HUDEP-2 (cell line): ENCODE measurements around the gene CTNNA2.
A peak's percentile ranks its signal among the peaks of the same experiment; 100 is the strongest.

ENCODE experiments used
- DNase-seq, 76 experiments: peaks; one replicate each; lab custom pipeline; 2025; ENCODE audit not compliant: unreplicated experiment in 76 of 76; lab: John Stamatoyannopoulos, UW

The CTNNA2 gene

GRCh38 chr2:80300954-80301353 is 788.1 kb downstream of the CTNNA2 start:
- DNase-seq, result no peak

DNA sequence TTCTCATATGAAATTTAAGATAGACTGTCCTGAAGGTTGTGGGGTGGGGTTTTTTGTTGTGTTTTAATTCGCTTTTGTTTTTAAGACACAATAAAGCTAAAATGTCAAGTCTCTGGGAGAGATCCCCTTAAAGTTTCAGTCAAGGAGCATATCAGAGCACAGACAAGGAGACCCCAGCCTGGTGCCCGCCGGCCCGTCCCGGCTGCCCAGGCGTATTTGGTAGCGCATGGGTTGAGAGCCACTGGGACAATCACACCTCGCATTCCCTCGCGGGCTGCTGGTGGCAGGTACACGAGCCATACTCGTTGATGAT is 789.1 kb downstream of the CTNNA2 start:
- no peak for DNase-seq

GRCh38 chr2:80302314-80303005 is 789.6 kb downstream of the CTNNA2 start:
- no peak for DNase-seq

- no peak for DNase-seq
These were observed 790.4 kb downstream of the CTNNA2 start for GRCh38 chr2:80303006-80303908.

DNA sequence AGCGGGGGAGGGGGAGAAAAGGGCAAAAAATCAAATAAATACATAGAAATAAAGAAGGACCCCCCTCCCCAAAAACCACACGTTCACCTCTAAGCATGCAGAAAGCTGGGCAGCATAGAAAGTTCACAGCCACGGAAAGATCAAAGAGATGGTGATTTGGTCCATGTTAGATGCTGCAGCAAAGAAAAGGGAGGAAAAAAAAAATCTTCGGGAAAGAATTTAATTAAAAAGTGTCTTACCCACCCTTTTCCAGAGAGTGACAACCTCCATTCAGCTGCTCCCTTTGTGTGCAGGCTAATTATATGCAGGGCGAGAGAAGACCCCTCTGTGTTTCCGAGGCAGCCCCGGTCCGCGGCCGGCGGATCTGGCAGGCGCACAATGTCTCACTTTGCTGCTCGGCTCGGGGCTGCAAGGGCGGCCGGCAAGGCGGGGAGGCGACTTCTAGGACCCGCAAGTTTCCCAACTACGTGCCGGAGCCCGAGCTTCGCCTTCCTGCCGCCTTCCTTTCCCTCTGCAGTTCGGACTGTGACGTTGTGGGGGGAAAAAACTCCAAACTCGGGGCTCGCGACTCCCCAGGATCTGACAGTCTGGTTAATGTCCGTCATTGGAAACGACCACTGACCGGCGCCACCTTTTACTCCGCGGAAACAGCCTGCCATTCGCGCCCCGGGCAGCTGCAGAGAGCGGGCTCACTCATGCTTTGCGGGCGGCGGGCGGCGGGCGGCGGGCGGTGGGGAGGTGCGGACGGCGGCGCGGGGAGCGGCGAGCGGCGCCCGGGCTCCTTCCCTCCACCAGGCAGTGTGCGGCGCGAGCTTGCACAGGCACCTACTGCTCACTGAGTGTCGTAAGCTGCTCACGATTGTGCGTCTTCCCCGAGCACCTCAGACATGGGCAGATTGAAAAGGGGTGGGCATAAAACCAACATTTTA is 791.3 kb downstream of the CTNNA2 start, which contains the start of gene LRRTM1:
TSS of gene LRRTM1 (minus strand) at position 844 of the 929 bp plus-strand sequence. CDS start 933 bp downstream, outside the sequence.
- no peak for DNase-seq

- DNase-seq, result no peak
These were observed 798.5 kb downstream of the CTNNA2 start for GRCh38 chr2:80311304-80311703.

DNA sequence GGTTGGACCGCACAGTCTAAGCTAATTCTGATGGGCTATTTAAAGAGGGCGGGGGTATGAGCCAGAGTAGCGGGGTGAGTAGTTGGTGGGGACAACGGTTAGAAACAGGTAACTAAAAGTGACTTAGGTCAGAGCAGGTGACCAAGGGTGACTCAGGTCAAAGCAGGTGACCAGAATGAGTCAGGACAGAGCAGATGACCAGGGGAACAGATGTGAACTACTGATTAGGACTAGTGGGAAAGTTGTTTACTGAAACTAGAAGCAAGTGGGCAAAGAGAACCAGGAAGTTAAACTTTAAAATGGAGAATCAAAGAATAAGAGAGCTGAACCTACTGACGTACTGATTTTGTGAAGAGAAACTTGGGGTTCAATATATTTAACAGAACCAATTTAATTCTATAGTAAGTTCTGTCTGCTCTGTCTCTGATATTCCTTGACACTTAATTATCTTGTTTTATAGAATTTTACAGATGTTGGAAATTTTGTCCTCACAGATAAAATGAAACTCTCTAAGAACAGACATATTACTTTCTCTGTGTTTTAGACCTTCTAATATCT is 799.5 kb downstream of the CTNNA2 start:
- DNase-seq, result no peak

DNA sequence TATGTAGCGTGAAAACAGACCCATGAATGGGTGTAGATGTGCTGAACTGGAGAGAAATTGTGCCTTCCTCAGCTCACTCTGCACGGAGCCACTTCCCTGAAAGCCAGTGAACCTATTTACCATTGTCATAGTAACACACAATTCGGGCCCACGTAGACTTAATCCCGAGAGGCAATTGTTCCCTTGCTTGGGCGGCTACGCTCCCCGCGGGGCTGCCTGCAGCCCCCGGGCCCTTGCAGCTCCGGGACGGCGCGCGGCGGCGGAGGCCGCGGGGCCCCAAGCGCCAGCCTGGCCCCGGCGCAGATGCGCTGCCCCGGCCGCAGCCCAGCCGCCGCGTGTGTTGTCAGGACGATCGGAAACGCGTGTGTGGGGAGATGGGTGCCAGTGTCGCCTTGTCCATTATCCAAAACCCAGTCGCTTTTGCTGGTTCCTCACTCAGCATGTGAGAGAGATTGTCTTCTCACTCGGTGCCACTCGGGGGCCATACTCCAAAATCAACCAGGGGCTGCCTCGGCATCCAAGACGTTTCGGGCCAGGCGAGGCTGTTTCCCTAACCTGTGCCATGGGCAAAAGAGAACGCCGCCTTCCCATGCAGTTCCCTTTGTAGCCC is 809.6 kb downstream of the CTNNA2 start:
- no peak for DNase-seq

- no peak for DNase-seq
These were observed 810.1 kb downstream of the CTNNA2 start for GRCh38 chr2:80322958-80323357.

- no peak for DNase-seq
These were observed 810.8 kb downstream of the CTNNA2 start for GRCh38 chr2:80323610-80324009.

GRCh38 chr2:80324525-80324924 is 811.7 kb downstream of the CTNNA2 start:
- DNase-seq, result no peak

- peak in 4 of 76 experiments; percentile 1 to 34 (median 6) for DNase-seq
These were observed 813.4 kb downstream of the CTNNA2 start for GRCh38 chr2:80326214-80326613.

- DNase-seq, result no peak
These were observed 814.0 kb downstream of the CTNNA2 start for GRCh38 chr2:80326861-80327260.

- peak in 1 of 76 experiments; percentile 1 for DNase-seq
These were observed 815.3 kb downstream of the CTNNA2 start for GRCh38 chr2:80328159-80328571.

- DNase-seq, result no peak
These were observed 816.6 kb downstream of the CTNNA2 start for GRCh38 chr2:80329491-80329890.

DNA sequence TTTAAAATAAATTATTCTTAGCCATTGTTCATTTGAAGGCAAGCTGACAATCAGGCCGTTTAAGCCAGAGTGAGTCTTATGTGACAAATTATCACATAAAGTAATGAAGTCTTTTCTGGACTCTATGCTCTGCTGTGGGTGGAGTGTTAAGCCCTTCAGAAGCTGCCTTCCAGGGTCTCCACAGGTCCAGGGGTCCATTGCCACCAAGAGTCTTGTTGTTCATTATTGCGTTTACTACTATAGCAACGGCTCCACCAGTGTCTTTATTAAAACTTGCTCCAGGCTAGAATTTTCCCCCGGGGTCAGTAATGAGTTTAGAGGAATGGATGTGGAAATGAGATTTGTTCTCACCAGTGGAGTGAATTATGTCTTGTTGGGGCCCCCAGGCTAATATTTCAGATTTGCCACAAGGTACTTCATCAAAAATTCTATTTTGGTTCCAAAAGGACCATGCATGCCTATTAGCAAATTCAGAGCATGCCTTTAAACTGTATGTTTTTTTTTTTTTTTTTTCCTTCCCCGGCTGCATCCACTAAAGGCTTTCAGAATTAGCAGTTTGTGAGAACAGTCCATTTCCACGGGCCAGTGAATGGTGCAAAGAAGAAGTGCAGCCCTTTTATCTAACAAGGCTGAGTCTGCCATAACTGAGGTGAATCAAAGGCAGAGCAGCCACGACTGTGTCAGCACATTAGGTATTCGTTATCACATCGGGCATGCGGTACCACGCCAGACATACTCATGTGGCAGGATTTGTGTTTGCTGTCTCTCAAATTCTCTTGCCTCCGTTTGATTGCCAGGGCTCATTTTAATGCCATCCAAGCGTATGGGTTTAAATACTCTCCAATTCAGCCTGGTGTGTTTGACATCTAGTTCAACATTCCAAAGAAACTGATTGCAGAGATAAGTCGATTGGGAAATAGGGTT is 817.9 kb downstream of the CTNNA2 start:
- DNase-seq, result no peak

GRCh38 chr2:80333886-80334285 is 821.0 kb downstream of the CTNNA2 start:
- DNase-seq, result no peak

DNA sequence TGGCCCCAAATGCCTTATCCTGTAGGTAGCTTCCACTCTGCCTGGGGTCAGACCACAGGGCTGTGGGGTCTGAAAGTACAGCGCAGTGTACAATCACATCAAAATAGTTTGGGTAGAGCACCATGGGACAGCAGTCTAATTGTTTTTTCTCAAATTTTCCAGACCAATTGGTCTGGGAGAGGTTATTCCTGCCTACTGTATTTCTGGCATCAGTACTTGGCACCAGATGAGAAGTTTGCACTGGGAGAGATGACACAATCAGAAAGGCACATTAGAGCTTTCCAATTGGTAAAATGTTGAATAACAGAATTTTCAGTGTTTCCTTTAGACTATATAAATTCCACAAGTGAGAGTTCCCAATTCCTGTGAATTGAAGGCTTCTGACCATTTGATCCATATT is 822.6 kb downstream of the CTNNA2 start:
- DNase-seq, result no peak

DNA sequence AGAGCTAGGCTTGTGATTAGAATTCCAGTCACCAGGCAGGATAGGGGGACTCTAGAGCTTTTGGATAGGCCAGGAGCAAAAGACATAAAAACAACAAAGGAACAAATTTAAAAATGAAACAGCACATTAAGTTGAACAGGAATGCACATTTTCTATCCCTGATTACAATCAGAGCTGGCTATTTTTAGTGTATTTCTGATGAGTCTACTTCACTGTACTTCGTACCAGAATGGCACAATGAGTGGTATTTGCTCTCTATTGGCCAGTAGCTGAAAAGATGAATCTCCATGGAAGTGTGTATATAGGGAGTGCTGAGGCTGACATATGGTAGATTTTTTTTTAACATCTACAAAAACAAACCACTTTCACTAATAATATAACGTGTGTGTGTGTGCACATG is 825.9 kb downstream of the CTNNA2 start:
- DNase-seq, result no peak
